GM19452 (cell line): ENCODE measurements around the gene CYTH2.

Source experiments
- ATAC-seq: cut with Tn5 transposase; IDR thresholded peaks from one replicate; pipeline ENCODE4 v1.9.1; 2021; ENCODE audit not compliant: unreplicated experiment

CYTH2 gene, protein sequence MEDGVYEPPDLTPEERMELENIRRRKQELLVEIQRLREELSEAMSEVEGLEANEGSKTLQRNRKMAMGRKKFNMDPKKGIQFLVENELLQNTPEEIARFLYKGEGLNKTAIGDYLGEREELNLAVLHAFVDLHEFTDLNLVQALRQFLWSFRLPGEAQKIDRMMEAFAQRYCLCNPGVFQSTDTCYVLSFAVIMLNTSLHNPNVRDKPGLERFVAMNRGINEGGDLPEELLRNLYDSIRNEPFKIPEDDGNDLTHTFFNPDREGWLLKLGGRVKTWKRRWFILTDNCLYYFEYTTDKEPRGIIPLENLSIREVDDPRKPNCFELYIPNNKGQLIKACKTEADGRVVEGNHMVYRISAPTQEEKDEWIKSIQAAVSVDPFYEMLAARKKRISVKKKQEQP

GRCh38 chr19:48469289-48469881, at the start of gene CYTH2:
CYTH2 (plus strand) TSS chr19:48469369; CDS start chr19:48469508, 139 bp downstream.
- peak; percentile 19 for ATAC-seq

DNA sequence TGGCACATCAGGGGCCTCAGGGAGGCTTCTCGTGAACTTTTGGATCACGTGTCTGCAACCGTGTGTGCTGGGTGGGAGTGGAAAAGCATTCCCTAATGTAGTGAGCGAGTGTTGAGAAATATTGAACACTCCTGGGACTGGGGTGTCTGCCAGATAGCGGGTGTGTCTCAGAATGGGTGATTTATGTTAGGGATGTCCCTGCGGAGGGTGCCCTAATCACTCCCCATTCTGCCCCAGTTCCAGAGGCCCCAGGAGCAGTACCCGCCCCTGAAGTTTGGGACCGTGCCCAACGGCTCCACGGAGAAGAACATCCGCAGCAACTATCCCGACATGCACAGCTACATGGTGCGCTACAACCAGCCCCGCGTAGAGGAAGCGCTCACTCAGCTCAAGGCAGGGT, 47.6 kb upstream of the CYTH2 start:
- no peak for ATAC-seq

- ATAC-seq, result no peak
These were observed 44.4 kb upstream of the CYTH2 start for GRCh38 chr19:48424694-48425219.

DNA sequence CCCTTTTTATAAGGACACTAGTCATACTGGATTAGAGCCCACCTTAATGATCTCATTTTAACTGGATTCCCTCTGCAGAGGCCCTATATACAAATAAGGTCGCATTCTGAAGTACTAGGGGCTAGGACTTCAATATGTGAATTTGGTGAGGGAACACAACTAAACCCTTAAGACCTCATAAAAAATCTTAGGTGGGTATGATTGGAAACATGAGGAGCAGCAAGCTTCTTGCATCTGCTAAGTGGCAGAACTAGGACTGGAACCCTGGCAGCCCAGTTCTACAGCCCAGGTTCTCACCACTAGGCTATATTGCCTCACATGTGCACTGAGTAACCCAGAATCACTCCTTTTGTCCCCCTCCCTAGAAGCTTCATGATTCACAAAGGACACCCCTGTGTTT, 40.5 kb upstream of the CYTH2 start:
- ATAC-seq, result no peak

DNA sequence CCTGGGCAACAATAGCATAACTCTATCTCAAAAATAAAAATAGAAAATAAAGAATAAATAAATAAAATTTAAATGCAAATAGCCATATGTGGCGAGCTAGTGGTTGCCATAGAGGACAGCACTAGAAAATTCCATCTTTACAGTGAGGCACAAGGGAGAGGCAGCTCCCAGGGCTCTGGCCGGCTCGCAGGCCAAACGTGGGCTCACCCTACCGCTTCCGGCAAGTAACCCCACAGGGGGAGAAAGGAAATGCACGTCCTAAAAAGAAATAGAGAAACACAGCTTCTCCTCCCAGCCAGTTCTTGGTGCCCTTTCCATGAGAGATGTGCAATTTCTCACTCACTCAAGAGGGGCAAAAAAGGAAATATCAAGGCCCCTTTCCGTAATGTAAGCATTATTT, 35.8 kb upstream of the CYTH2 start:
- no peak for ATAC-seq

DNA sequence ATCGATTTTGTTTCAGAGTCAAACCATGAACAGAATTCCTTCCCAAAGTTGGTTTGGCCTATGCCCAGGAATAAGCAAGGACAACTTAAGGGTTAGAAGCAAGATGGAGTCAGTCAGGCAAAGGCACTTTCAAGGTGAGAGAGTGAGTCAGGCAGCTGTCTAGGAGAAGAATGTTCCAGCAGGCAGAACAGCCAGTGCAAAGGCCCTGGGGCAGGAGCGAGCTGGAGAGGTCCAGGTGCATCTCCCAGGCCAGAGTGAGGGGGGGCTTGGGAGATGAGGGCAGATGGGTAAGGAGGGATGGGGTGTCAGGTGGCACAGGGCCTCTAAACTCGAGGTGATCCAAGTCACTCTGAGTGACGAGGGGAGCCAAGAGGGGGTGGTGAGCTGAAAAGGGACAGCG, 32.6 kb upstream of the CYTH2 start:
- ATAC-seq, result no peak

- ATAC-seq, result no peak
These were observed 27.7 kb upstream of the CYTH2 start for GRCh38 chr19:48441360-48442050.

DNA sequence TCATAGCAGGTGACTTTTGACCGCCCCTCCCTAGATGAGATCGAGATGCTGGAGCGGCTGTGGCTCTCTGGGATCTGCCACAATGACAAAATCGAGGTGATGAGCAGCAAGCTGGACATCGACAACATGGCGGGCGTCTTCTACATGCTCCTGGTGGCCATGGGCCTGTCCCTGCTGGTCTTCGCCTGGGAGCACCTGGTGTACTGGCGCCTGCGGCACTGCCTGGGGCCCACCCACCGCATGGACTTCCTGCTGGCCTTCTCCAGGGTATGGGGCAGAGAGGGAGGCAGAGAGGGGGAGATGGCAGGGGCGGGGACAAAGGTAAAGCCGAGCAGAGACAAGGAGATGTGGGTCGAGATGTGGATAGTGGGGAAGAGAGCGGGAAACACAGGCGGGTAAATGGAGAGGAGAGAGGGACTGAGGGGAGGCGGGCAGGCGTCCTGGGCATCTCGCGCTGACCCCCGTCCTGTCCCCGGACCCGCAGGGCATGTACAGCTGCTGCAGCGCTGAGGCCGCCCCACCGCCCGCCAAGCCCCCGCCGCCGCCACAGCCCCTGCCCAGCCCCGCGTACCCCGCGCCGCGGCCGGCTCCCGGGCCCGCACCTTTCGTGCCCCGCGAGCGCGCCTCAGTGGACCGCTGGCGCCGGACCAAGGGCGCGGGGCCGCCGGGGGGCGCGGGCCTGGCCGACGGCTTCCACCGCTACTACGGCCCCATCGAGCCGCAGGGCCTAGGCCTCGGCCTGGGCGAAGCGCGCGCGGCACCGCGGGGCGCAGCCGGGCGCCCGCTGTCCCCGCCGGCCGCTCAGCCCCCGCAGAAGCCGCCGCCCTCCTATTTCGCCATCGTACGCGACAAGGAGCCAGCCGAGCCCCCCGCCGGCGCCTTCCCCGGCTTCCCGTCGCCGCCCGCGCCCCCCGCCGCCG, 26.8 kb upstream of the CYTH2 start:
- ATAC-seq, result no peak

GRCh38 chr19:48443256-48443655, 25.9 kb upstream of the CYTH2 start:
- ATAC-seq, result no peak

DNA sequence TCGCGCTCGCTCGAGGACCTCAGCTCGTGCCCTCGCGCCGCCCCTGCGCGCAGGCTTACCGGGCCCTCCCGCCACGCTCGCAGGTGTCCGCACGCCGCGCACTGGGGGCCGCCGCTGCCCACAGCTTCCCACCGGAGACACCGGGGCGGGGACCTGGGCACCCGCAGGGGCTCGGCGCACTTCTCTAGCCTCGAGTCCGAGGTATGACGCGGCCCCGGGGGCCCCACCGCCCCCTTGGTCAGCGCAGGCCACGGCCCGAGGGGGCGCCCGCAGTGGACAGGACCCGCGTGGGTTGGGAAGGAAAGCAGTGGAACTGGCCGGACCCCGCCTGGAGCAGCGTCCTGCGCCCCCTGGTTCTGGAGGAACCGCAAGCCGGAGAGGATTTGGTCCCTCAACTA, 25.4 kb upstream of the CYTH2 start:
- ATAC-seq, result no peak

GRCh38 chr19:48444129-48444935, 24.8 kb upstream of the CYTH2 start:
- ATAC-seq, result no peak

DNA sequence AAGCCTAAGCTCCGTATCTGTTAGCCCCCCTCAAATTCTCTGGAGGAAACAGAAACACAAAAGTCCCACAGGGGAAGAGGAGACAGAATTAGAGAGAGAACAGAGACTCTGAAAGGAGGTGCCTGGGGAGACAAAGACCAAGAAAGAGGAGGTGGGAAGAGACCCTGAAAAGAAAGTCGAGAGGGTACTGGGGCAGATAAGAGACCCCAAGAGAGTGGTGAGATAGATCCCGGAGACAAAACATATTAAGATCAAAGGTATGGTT, 24.3 kb upstream of the CYTH2 start:
- no peak for ATAC-seq

GRCh38 chr19:48445256-48445605, 23.9 kb upstream of the CYTH2 start:
- ATAC-seq, result peak; percentile 31

DNA sequence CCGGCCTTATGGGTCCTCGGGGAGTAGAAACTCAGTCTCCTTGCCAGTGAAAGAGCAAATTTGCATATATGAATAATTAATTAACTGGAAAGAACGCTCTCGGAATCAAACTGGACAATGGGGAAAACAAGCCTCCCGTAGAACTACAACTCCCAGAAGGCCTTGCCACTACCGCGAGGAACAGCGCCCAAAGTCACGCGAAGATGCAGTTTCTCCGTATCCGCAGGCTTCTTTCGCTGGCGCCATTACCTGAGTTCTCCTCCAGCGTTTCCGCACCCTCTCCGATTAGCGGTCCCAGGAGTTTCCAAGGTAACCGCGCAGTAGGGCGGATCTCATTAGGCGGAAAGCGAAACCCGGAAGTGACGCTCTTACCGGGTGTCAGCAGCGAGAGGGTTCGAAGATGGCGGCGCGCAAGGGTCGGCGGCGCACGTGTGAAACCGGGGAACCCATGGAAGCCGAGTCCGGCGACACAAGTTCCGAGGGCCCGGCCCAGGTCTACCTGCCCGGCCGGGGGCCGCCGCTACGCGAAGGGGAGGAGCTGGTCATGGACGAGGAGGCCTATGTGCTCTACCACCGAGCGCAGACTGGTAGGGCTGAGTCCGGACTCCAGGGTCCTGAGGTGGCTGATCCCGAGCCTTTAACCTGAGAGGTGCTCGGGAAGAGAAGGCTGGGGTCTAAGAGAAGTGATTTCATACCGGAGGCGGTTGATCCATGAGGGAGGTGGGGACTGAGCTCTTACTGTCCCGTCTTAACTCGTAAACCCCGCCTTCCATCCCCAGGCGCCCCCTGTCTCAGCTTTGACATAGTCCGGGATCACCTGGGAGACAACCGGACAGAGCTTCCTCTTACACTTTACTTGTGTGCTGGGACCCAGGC, 23.3 kb upstream of the CYTH2 start, which contains the start of gene GRWD1:
Gene GRWD1 (plus strand): TSS at position 378 of the 876 bp plus-strand sequence. CDS start 23 bp downstream, at position 401.
- peak; percentile 84 for ATAC-seq

- no peak for ATAC-seq
These were observed 22.6 kb upstream of the CYTH2 start for GRCh38 chr19:48446579-48446978.

DNA sequence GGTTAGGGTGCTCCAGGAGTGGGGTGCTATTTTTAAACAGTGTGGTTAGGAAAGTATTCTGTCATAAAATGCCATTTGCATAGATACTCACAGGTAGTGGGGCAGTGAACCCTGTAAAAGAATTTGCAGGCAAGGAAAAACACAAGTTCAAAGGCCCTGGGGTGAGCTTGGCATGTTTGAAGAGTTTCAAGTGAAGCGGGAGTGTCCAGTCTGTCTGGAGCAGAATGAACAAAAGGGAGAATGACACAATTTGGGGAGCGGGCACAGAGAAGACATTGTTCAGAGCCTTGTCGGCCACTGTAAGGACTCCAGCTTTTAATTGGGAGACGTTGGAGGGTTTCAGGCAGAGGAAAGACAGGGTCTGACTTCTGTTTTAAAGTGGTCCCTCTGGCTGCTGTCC, 20.6 kb upstream of the CYTH2 start:
- ATAC-seq, result no peak

GRCh38 chr19:48450441-48450840, 18.7 kb upstream of the CYTH2 start:
- ATAC-seq, result no peak

DNA sequence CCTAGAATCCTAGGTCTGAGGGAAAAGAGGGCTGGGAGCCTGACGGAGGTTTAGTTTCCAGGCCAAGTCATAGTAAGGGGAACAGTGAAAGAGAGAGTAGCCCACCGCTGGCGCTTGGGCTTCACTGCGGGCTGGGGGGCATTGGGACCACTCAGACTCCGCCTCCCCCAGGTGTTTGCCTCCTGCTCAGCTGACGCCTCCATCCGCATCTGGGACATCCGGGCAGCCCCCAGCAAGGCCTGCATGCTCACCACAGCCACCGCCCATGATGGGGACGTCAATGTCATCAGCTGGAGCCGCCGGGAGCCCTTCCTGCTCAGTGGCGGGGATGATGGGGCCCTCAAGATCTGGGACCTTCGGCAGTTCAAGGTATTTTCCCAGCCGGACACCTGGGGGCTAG, 18.3 kb upstream of the CYTH2 start:
- no peak for ATAC-seq

DNA sequence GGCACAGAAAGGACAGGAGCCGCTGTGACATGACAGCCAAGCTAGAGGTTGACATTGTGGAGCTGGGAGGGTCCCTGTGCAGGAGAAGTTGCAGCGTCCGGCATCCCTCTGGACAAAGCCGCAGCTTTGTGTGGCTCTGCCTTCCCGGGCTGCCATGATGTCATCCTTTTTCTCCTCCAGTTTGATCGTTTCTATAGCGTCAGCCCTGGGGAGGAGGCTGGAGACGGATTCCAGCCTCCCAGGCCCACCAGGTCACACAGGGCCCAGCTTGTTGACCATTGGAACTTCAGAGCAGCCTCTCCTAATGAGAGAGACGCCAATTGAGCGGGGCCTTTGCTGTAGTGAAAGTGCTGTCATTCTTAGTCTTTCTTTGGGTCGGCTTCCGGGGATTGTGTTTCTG, 17.5 kb upstream of the CYTH2 start:
- ATAC-seq, result no peak
